ENCODE results near the gene NAALADL2.
"Not testable (repeated sequence)": the region's sequence is repeated elsewhere in the genome, so short reads cannot be mapped to it uniquely, and the experiment has no call there.

NAALADL2 gene

DNA sequence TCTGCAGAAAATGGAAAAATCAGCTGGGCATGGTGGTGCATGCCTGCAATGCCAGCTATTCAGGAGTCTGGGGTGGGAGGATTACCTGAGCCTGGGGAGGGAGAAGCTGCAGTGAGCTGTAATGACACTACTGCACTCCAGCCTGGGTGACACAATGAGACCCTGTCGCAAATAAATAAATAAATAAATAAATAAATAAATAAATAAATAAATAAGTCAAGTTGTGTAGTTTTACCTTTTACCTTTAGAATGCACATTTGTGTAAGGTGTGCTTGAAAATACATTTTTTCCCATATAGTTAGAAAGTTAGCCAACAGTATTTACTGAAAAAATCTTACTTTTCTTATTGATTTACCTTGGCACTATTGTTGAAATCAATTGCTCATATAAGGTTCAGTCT, 515.6 kb downstream of the NAALADL2 start:
- no peak for DNase-seq (ENCODE audit: low spot score)

DNA sequence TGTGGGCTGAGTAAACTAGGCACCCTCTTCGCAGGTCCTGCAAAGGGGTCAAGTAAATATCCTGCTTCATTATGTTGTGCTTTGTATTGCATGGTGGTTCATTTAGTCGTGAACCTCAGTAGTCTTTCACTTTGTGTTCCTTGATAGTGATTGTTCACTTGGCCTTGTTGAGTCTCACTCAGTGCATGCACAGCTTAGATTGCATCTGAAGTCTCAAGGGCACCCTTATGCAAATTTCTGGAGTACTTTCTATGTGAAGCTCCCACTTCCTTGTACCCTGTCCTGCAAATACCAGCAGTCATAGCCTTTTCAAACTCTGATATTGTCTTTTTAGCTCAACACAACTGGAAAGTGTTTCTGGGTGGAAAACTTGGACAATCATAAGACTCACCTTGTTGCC, 519.2 kb downstream of the NAALADL2 start:
- DNase-seq (ENCODE audit: low spot score), result no peak

DNA sequence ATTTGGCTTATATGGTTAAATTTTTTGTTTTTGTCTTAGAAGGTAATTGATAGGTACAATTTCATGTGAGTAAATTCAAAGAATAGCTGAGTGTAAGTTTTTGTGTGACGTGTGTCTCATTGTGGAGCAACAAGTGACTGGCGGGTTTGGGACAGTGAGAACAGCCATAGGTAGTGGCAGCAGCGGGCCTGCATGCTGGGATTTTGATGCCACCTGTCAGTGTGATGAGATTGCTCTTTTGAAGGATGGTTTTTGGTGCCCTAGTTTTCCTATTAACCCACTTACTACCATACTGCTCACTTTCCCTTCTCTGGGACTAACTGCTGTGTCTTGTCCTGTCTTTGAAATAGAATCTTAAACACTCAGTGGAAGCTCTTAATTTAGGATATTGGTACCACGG, 522.6 kb downstream of the NAALADL2 start:
- DNase-seq (ENCODE audit: low spot score), result no peak

DNA sequence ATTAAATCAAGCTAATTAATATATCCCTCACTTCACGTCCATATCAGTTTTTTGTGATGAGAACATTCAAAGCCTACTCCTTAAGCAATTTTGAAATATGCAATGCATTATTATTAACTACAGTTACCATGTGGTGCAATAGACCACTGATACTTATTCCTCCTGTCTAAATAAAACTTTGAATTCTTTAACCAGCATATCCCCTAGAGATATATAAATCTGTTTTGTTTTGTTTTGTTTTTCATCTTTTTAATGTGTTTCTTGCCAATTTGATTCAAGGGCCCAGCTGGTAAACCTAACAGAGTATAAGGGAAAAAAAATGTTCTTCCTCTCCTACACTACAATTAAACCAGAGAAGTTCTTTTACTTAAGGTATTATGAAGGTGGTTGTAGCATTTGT, 524.2 kb downstream of the NAALADL2 start:
- DNase-seq (ENCODE audit: low spot score), result no peak

DNA sequence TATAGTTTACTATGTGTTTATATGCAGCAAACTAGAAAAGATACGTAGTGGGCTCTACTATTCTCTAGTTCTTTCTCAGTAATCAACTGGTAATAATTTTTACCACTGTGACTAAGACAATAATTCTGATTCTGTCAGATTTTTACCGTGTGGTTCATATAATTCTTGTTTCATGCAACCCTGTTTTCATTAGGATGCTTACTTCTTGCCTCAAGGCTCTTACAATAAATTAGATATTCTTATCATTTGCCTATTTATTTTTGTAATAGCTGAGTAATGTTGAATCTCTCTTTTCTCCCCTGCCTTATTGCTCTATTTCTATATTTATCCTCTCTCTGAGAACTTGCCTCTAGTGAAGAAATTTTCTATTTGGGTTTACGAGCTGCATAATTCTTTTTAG, 524.7 kb downstream of the NAALADL2 start:
- no peak for DNase-seq (ENCODE audit: low spot score)

DNA sequence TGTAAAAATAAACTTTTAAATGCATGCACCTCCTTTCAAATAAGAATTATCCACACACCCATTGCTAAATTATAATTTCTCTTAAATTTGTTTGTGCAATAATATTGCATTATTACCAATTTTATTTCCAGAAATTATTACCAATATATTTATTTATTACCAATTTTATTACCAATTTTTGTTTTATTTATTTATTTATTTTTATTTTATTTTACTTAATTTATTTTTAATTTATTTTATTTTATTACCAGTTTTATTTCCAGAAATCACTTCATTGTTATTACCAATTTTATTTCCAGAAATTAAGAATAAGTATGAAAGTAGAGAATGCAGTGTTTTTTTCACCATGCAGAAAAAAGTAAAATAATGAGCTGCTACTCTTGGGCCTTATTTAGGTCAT, 525.4 kb downstream of the NAALADL2 start:
- DNase-seq (ENCODE audit: low spot score), result no peak

DNA sequence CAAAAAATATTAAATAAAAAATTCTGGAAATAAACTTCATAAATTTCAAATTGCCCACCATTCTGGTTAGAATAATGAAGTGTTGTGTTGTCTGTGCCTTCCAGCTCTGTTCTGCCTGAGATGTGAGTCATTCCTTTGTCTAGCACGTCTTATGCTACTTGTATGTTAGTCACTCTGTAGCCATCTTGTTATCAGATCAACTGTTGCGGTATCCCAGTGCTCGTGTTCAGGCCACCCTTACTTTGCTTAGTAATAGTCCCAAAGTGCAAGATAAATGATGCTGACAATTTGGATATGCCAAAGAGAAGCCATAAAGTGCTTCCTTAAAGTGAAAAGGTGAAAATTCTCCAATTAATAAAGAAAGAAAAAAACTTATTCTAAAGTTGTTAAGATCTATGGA, 527.5 kb downstream of the NAALADL2 start:
- DNase-seq (ENCODE audit: low spot score), result no peak

DNA sequence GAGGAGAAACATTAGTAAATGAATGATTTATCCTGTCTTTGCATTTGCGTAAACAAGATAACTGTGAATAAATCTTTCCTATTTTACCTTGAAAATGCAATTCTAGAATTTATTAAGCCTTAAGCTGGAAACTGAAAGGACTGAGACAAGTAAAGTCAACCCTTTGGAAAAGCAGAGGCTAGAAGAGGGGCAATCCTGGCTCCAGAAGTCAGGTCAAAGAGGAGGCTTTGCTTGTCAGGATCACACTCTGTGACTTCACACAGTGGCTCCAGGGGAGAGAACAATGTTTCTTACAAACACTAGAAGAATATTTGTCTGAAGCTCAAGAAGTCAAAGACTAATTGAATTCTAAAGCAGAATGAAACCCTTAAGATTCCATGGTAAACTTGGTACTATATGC, 530.4 kb downstream of the NAALADL2 start:
- no peak for DNase-seq (ENCODE audit: low spot score)

DNA sequence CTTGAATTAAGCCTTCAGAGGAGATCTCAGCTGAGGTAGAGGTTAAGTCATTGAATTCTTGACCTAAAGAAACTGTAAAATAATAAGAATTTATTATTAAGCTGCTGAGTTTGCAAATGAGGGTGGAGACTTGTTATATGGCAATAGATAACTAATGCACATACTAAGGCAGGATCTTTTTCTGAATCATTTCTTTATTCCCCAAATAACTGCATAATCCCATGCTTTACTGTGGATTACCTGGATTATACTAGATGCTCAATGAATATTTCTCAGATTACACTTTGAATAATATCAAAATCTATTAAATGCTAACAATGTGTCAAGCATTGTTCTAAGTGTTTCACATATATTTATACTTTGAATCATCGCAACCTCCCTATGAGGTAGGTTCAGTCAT, 532.5 kb downstream of the NAALADL2 start:
- DNase-seq (ENCODE audit: low spot score), result no peak

DNA sequence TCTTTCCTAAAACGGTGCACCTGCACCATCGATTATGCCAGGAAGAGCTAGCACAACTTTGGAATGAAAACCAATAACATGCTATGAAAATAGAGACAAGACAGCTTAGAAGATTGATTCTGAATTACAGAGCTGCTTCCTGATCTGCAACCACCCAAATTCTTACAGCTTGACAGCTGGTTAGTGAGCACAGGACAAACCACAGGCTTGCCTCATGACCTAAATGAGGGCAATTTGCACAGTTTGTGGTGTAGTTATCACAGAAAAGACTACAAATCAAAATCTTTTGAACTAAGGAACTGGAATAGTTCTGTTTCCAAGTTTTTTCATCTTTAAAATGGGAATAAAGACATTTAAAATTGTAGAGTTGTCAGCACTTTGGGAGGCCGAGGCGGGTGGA, 533.5 kb downstream of the NAALADL2 start:
- no peak for DNase-seq (ENCODE audit: low spot score)

DNA sequence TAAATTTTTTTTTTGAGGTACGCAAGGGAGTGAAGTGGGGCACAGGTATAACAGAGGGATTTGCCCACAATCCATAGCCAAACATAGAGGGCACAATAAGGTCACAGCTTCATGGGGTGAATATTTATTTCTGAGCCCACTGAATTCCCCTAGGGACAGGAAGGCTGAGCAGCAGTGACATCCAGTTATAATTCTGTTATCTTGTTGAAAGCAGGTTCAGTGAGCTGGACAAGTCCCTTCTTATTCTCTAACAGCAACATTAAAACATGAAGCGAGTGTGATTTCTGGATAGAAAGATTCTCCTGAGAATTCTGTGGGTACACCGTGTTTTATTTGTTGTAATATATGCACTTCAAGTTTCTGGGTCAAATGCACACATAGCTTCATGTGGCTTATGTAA, 538.2 kb downstream of the NAALADL2 start:
- DNase-seq (ENCODE audit: low spot score), result no peak

DNA sequence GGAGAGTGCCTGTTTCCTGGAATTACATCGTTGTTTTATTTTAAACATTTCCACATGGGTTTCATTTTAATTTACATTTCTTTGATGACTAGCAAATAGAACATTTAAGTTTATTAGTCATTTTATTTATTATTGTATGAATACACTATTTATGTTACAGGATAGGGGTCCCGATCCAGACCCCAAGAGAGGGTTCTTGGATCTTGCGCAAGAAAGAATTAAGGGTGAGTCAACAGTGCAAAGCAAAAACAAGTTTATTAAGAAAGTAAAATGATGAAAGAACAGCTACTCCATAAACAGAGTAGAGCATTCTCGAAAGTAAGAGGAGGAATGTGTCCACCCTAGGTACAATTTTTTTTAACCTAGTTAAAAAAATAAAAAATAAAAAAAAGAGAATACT, 539.5 kb downstream of the NAALADL2 start:
- no peak for DNase-seq (ENCODE audit: low spot score)

DNA sequence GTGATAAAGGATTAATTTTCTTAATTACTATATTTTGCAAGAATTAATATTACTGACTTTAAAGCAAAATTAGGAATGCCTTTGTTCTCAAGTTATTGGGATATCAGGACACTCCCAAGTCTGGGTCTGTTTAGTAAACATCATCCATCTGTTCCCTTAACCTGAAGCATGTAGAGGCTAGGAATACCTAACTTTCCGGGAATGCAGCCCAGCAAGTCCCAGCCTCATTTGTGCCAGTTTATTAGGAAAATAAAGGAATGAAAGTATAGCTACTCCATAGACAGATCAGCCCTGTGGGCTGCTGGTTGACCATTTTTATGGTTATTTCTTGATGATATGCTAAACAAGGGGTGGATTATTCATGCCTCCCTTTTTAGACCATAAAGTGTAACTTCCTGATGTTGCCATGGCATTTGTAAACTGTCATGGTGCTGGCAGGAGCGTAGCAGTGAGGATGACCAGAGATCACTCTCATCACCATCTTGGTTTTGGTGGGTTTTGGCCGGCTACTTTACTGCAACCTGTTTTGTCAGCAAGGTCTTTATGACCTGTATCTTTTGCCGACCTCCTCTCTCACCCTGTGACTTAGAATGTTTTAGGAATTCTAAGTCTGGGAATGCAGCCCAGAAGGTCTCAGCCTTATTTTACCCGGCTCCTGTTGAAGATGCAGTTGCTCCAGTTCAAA, 540.2 kb downstream of the NAALADL2 start:
- DNase-seq (ENCODE audit: low spot score), result no peak

DNA sequence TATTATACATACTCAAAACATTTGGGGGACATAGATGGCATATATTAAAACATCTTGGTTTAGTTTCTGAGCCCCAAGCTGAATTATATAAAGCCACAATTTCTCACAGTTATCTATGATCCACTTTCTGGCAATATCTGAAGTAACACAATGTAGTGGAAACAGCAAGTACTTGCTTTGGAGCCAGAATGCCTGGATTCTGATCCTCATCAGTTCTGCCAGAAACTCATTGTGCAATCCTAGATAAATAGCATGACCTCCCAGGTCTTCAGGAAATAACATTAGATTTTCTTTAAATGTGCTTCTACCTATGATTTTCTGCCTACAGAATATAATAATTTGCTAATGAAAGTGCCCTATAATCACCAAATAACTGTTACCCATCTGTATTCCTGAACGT, 544.9 kb downstream of the NAALADL2 start:
- peak; percentile 1 for DNase-seq (ENCODE audit: low spot score)

DNA sequence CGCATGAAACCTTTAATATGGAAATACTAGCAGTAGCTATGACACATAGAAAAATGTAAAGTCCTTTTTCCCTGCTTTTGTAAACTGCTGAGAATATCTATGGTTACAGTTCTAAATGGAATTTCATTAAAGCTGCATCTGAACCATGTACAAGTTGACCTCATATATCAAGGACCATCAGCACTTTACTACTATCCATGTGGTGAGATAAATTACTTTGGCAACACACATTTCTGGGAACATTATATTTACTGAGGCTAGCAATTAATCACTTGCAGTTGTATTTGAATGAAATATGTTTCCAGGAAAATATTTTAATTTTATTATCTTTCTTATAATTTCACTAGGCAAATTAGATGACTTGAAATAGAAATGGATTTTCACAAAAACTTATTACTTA, 545.5 kb downstream of the NAALADL2 start:
- DNase-seq (ENCODE audit: low spot score), result no peak

DNA sequence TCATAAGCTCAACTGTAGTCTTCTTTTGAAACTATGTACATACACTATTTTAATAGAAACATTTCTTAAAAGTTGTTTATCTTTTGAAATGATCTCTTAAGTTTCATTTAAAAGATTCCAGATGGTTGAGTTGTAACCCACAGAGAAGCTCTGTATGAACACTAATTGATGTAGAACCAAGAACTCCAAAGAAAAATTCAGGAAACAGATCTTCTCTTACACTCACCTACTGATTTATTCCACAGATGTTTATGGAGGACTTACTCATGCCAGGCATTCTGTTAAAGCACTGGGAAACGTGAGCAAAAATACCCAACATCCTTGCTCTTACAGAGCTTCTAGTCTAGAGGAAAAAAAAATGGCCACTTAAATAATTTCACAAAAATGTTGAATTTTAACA, 551.1 kb downstream of the NAALADL2 start:
- no peak for DNase-seq (ENCODE audit: low spot score)

DNA sequence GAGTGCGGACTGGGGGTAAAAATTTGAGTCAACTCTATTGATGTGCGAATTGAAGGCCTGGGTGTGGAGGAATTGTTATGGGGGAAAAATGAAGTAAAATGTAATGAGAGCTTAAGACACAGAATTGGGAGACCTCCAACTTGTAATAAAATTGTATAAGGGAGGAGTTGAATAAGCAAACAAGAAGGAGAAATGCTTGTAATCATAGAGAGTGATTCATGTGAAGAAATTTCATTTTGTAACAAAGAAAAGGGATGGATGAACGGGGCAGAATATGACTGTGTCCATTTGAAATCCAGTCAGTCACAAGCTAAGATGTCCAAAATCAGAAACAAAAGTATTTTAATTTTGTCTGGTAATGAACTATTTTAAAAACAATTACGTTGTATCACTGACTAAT, 552.3 kb downstream of the NAALADL2 start:
- DNase-seq (ENCODE audit: low spot score), result no peak

DNA sequence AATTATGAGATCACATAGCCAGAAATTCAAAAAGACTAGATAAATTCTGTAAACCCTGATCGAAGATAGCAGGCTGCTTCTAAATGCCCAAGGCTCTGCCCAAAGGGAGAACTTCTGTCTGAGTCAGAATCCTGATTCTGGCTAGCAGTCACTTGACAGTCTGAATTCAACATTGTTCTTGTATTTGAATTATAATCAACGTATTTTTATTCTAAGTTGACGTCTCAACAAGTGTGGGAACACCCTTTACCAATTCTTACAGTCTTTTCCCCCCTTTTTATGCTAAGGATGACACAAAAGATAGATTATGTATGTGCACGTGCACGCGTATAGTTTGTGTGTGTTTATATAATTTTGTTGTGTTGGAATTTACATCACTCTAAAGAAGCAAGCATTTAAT, 552.8 kb downstream of the NAALADL2 start:
- DNase-seq (ENCODE audit: low spot score), result no peak

DNA sequence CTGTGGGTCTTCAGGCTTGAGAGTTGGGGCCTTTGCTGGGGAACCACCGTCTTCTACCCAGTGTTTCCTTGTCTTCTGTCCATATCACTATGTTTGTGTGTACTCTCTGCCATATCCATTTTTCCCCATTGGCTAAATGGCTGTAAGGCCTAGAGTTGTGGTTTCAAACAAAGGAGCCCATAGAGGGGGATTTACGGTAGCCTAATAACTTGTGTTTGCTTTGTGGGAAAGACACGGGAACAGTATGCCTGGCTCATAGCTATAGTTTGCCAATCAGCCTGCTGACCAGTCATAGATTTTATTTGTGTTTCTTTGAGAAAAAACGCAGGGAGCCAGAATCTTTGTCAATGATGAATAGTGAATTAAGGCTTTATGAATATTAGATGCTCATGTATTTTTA, 554.8 kb downstream of the NAALADL2 start:
- DNase-seq (ENCODE audit: low spot score), result peak; percentile 35

DNA sequence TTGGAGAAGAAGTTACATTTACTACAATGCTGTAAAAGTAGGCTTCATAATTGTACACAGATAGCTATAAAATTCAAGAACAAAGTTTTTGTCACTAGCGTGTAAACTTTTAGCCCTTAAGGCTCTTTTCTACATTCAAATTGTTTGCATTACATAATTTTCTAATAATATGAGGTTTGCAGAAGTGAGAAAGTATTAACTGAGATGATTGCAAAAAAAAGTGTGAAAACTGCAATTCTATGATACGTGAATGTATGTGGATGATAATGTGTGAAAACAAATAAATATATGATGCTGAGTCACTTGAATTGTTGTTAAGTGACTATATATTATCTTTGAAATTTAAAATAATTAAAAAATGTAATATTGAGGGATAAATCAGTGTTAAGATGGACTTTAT, 557.5 kb downstream of the NAALADL2 start:
- no peak for DNase-seq (ENCODE audit: low spot score)

DNA sequence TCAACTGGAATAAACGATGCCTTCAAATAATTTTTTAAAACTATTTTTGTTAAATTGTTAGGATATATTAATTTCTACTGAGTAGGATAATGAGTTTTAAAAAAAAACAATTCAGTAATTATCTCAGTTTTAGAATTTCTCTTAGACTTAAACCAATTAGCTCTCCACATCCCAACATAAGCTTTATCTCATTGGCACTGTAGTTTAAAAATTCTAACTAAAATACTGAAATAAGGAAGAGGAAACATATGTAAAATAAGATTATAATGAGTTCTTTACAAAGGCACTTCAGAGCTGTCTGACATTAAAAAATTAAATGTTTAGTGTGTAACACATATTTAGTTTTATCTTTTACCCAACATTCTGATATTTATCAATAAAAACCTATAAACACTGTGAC, 558.3 kb downstream of the NAALADL2 start:
- DNase-seq (ENCODE audit: low spot score), result no peak

DNA sequence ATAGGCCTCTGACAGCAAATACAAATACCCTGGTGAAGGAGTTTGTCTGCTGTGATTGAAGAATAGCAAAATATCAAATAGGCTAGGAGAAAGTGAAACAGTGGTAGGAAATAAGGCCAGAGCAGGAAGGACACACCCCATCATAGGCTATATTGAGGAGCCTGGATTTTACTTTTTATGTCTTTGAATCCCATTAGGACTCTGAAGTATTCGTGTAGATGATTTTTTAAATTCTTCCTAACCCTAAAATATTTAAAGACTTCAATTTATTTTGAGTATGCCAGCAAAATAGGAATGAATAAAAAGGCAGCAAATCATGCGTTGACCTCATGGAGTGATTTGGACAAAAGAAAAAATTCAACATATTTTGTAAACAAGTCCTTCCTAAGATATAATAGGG, 562.8 kb downstream of the NAALADL2 start:
- DNase-seq (ENCODE audit: low spot score), result no peak

DNA sequence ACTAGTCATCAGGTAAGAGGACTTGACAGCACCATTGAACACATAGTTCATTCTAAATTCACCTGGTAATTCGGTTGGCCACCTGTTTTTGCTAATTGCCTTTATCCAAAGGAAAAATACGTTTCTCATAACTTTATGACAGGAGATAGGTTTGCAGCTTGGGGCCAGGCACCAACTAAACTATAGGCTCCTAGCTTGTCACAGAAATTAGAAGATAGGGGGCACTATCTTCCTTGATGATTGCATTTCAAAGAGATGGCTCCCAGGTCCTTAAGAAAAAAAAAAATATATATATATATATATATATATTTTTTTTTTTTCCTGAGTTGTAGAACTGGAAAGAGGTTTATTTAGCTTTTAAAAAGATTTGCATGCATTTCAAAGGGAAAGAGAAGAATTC, 563.6 kb downstream of the NAALADL2 start:
- no peak for DNase-seq (ENCODE audit: low spot score)

DNA sequence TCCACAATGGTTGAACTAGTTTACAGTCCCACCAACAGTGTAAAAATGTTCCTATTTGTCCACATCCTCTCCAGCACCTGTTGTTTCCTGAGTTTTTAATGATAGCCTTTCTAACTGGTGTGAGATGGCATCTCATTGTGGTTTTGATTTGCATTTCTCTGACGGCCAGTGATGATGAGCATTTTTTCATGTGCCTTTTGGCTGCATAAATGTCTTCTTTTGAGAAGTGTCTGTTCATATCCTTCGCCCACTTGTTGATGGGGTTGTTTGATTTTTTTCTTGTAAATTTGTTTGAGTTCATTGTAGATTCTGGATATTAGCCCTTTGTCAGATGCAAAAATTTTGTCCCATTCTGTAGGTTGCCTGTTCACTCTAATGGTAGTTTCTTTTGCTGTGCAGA, 564.7 kb downstream of the NAALADL2 start:
- not testable (repeated sequence) for DNase-seq (ENCODE audit: low spot score)

DNA sequence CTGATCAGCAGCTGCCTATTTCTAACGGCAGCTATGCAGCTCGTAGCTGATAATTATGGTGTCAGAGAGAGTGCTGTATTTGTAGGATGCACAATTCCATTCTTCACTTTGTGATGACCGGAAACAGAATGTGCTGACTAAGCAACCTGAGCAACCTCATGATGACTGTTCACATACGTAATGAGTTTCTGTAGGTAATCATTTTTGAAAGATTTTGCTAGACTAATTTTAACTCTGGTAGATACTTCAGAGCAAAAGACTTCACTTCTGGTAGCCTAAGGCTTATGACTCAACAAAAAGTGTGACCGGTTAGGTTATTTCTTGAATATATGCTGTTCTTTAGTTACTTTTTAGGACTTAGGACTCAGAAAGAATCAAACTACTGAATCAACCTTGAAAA, 567.7 kb downstream of the NAALADL2 start:
- no peak for DNase-seq (ENCODE audit: low spot score)

All from HuH-7 (cell line).